Myocyte (in vitro differentiated cells): Measurements from ENCODE around the gene CPLANE1. TPM values are rescaled to one million over a fixed set of nuclear protein-coding genes. Genes with fewer than 3 reads are reported as not detected.
A peak's percentile ranks its signal among the peaks of the same experiment; 100 is the strongest.
"Not testable (repeated sequence)": the region's sequence is repeated elsewhere in the genome, so short reads cannot be mapped to it uniquely, and the experiment has no call there.

Experiments
- DNase-seq: peaks from one replicate; pipeline ENCODE4 v3.0.0-alpha.2; 2012; ENCODE audit warnings: low read depth
- total RNA-seq: library from RNA; depleted of rRNA; stranded (reverse); fragments of >200 nt; gene quantifications from 2 replicates; pipeline ENCODE4 v1.2.3, GENCODE V29; 2014

The CPLANE1 gene
- total RNA-seq, 1 donor from 2014 or later: 31.2 TPM

DNA sequence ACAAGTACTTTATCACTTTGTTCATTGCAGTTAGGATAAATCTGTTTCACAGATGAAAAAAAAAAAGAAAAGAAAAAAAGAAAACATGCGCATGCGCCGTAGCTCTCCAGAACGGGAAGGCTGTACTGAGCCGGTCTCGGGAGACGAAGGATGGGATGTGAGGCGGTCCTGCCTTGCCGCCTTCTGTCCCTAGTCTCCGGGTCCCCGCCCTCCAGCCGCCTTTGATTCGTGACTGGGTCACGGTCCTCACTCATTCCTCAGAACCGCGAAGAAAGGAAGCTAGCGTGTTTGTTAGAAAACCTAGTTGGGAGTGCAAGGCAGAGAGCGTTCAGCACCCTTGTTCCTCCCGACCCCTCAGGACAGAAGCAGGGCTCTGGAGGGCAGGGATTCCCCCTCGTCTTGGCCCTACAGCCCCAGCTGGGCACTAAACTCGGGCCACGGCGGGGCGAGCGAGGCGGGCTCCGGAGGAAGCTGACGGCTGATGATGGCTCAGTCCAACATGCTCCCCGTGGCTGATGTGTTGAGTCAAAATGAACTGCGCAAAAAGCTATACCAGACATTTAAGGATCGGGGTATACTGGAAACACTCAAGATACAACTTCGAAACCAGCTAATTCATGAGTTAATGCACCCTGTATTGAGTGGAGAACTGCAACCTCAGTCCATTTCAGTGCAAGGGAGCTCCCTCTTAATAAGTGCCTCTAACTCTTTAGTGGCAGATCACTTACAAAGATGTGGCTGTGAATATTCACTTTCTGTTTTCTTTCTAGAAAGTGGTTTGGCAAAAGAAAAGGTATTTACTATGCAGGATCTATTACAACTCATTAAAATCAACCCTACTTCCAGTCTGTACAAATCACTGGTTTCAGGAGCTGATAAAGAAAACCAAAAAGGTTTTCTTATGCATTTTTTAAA lies 40.0 kb downstream of the CPLANE1 start:
- peak; percentile 64 for DNase-seq

DNA sequence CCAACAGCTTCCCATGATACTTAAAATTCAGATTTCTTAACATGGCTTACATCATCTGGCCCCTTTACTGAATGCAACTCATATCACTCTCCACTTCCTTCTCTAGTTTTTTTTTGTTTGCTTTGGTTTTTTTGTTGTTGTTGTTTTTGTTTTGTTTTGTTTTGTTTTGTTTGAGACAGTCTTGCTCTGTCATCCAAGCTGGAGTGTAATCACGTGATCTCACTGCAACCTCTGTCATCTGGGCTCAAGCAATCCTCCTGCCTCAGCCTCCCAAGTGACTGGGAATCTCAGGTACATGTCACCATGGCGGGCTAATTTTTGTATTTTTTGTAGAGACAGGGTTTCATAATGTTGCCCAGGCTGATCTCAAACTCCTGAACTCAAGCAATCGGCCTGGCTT lies 41.4 kb downstream of the CPLANE1 start:
- DNase-seq: no peak

DNA sequence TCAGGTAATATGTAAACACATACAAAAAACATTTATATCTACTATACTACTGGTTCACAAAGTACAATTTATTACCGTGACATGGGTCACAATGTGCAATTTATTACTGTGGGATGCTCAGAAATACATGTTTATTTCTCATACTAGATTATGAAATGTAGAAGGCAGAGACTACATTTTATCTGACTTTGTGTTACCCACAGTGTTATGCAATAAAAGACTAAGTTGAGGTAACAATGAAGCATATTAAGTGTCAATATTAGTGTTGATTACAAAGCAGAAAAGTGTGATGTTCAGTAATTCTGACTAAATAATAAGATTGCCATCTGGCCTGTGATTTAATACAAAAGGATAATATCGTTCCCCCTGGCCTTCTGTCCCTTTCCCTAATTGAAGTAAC lies 42.4 kb downstream of the CPLANE1 start:
- no peak for DNase-seq

DNA sequence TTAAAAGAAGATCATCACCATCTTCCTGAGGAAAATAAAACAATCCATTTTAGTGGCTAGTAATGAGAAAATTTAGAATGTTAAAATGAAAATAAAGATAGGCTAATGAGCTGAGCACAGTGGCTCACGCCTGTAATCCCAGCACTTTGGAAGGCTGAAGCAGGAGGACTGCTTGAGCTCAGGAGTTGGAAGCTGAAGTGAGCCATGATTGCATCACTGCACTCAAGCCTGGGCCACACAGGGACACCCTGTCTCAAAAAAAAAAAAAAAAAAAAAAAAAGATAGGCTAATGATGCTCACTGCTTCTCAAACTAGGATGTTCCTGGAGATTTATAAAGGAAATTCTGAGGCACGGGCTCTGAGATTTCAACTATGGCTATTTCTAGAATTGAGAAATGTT lies 50.3 kb downstream of the CPLANE1 start:
- DNase-seq: no peak

DNA sequence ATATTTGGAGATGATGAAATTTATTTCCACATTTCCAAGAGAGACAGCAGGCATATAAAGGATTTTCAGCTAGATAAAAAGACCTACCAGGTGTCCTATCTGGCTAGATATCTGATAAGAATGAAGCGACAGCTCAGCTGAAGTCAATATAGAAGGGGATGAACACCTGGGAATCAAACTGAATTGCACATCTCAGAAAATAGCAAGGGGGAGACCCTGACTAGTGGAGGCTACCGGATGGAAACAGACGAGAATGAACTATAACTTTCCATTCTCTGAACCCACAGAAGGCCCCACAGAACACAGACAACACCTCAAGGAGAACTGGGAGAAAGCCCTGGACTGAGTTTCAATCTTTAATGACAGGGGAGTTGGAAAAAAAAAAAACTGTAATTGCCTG lies 51.1 kb downstream of the CPLANE1 start:
- no peak for DNase-seq

DNA sequence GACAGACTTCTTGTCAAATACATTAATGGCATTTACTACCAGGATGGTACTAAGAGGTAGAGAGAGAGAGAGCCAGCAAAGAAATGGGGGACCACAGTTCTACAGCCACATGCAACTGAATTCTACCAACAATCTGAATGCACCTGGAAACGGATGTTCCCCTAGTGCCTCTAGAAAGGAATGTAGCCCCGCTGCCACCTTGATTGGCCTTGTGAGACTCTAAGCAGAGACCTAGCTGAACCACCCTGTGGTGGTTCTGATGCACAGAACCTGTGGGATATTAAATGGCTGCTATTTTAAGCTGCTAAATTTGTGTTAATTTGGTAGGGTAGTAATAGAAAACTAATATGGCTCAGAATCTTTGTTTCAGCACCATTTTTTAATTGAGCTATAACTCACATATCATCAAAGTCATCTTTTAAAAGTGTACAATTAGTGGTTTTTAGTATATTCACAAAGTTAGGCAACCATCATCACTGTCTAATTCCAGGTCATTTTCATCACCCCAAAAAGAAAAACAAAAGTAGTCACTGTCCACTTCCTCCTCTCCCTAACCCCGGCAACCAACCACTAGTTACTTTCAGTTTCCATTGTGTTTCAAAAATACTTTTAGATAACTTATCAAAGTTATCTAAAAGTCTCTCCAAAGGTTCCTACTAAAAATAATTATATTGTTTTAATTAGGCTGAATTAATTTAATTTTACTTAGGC lies 51.7 kb downstream of the CPLANE1 start:
- peak; percentile 5 for DNase-seq

DNA sequence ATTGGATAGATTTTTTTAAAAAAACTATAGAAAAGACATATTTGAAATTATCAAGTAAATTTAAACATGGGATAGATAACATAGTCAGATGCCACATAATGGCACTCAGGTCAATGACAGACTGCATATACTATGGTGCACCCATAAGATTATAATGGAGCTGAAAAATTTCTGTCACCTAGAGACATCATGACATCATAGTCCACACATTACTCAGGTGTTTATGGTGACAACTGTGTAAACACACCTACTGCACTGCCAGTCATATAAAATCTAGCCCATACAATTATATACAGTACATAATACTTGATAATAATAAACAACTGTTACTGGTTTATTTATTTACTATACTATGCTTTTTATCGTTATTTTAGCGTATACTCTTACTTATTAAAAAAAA lies 58.6 kb downstream of the CPLANE1 start:
- no peak for DNase-seq

DNA sequence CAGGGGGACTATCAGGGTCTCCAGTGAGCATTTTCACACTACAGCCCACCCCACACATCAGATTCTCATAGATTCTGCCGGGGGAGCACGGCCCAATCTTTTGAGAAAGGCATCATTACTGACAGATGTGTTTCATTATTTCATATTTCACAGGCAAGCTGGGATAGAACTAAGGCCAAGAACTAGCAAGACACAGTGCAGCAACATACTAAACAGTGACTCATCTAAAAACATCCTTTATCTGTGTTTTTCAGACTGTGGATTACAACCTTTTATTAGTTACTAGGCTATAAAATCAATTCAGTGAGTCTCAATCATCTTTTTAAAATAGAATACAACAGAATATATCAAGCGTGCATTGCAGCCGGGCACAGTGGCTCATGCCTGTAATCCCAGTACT lies 59.8 kb downstream of the CPLANE1 start:
- no peak for DNase-seq

DNA sequence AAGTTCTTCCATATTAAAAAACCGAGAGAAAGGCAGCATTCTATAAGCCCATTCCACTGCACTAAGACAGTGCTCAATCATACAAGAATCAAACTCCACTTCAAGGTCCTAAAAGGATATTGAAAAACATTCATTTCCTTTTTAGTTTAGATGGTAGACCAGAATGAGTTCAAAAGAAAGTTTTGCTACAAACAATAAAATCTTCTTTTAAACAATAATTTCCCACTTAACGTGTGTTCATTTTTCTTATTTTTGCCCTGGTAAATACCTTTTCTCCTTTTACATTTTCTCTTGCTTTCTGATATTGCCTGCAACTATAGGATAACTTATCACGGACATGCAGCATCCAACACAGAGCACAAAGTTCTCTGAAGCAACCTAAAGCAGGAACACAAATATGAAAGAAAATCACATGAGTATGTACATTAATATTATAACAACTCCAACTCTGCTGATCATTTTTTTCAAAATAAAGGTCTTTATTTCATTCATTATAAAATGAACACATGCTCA lies 61.7 kb downstream of the CPLANE1 start:
- DNase-seq: no peak

DNA sequence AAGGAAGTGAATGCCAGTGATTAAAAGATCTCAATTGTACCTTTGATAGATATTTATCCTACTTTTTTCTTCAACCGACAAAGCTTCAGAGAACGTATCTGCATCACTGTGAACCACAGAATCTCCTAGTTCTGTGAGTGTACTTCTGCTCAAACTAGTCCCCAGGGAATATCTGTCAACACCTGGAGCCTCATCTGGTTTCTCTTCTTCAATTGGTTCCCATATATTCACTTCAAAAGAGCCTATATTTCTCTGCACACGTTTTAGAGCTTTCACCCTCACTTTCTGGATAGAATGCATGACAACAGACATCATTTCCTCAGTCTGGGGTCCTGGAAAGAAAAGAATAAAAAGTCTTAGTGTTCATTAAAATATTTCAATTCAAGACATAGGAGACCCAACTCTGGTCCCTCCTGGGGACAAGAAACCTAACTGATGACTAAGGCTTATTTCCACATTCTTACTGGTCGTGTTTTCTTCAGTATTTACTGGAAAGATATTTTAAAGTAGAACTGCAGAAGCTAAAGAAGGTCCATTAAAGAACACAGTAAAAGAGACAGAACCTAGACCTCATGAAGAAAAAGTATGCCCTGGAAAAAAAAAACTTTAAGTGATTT lies 64.3 kb downstream of the CPLANE1 start:
- no peak for DNase-seq

DNA sequence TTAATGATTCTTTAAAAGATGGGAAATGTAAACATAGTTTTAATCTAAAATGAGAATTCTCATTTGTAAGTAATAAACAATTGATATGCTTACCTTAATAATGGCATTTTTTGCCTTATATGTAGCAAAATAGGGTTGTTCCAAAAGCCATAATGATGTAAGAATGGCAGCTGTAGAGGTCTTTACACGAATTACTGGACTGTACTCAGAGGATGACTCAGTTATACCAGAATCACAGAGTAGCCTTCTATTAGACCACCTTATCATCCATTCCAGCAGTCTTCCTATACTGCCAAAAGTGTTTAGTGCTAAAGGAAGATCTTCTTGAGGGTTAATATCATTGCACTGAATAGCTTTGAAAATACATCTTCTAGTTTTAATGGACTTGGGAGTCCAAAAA lies 66.5 kb downstream of the CPLANE1 start:
- DNase-seq: no peak

DNA sequence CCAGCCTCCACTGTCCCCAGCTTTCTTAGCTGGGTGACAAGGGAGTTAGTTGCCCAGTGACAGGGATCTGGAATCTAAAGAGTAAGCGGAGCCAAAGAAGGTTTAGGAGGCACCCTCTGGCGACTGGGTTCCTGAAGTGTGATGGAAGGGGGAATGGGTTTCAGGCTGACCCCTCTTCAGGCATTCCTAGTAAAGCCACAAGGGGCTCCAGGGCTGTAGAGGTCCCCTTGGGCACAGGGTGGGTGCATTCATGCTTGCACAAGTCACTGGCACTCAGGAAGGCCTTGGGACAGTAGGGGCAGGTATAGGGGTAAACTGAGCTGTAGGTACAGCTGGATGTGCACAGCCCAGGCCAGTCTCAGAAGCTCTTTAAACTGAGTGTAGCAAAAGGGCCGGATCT lies 74.2 kb downstream of the CPLANE1 start:
- no peak for DNase-seq

DNA sequence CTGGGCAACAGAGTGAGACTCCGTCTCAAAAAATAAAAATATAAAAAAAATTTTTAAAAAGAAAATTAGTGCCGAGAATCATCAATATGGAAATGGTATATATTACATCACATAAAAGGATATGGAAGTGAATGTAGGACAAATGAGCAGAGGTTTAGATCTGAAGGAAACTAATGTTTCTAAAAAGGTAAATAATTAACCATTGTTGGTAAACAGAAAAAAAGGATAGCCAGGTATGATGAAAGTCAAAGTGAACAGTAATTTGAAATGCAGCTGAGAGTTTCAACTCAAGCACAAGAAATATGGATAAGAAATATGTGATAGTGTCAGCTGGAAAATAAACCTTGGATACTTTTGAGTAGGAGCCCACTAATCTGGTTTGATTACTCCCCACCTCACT lies 76.2 kb downstream of the CPLANE1 start:
- DNase-seq: no peak

DNA sequence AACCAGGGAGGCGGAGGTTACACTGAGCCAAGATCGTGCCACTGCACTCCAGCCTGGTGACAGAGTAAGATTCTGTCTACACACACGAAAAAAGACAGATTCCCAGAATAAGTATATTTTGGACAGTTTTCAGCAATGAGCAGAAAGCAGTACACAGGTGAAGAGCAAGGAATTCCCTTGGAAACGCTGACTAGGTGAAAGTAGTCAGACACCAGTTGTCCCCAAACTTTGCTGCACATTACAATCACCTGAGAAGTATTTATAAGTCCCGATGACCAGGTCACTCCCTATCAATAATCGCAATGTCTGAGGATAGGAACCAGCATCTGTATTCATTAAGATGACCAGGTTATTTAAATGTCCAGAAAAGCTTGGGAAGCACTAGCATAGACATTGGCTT lies 78.3 kb downstream of the CPLANE1 start:
- DNase-seq: no peak

DNA sequence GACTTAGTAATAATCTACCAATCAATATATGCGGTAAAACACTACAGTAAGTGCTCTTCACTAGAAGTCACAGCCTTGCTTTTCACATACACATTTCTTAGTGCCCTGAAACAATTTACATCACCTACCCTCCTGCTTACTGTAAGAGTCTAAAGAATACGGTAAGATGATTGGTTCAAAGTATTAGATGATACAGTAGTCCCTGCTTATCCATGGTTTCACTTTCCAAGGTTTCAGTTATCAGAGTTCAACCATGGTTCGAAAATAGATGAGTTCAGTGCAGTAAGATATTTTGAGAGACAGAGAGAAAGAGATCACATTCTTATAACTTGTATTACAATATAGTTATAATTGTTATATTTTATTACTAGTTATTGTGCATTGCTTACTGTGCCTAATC lies 83.0 kb downstream of the CPLANE1 start:
- DNase-seq: no peak

DNA sequence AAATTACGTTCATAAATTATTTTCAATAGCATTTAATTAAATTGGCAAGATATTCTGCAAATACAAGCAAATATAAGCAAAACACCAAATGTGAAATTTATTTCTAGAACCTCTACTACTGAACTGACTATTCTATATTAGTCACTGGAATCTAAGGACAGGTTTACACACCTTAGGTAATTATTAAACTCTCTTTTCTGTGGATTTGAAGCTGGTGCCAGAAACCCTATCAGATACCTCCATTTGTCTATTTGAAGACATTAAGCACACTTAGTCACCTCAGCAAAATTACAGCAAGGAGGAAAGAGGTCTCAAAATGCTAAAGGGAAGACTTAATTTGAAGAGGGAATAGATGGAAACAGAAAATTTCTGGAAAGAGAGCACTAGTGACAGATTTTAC lies 83.4 kb downstream of the CPLANE1 start:
- no peak for DNase-seq

DNA sequence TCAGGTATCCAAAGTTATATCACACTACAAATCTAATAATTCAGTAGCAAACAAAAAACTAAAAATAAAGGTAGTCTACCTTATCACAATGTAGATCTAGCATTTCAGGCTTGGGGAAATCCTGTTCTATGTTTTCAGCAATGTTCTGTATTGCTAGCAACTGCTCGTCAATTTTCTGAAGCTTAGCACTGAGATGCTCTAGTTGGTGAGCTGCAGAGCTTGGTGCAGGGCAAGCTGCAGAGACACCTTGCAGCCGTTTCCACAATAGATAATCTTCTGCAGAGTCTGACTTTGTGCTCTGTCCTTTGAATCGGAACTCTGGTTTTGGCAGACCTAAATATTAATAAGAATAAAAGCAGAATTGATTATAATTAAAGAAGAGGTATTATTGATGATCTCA lies 95.5 kb downstream of the CPLANE1 start:
- no peak for DNase-seq

DNA sequence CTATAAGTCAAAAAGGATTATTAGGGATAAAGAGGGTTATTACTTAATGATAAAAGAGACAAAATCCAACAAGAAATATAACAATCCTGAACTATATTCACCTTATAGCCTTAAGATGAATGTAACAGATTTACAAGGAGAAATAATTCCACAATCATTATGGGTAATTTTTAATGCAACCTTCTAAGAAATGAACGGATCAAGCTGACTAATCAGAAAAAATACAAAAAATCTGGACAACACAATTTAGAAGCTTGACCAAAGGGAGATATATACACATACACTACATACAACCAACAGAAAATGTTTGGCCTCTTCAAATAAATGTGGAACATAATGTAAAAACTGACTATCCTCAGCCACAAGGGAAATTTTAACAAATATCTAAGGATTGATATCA lies 102.3 kb downstream of the CPLANE1 start:
- no peak for DNase-seq

DNA sequence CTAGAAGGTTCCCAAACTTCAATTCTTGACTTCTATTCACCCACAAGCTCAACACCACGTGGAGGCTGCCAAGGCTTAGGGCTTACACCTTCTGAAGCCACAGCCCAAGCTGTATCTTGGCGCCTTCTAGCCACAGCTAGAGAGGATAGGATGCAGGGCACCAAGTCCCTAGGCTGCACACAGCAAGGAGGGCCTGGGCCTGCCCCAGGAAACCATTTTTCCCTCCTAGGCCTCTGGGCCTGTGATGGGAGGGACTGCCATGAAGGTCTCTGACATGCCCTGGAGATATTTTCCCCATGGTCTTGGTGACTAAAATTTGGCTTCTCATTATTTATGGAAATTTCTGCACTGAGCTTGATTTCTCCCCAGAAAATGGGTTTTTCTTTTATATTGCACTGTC lies 112.5 kb downstream of the CPLANE1 start:
- no peak for DNase-seq

DNA sequence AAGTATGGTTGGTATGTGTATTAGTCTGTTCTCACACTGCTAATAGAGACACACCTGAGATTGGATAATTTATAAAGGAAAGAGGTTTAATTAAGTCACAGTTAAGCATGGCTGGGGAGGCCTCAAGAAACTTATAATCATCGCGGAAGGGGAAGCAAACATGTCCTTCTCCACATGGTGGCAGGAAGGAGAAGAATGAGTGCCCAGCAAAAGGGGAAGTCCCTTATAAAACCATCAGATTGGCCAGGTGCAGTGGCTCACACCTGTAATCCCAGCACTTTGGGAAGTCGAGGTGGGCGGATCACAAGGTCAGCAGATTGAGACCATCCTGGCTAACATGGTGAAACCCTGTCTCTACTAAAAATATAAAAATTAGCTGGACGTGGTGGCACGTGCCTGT lies 113.9 kb downstream of the CPLANE1 start:
- not testable (repeated sequence) for DNase-seq

DNA sequence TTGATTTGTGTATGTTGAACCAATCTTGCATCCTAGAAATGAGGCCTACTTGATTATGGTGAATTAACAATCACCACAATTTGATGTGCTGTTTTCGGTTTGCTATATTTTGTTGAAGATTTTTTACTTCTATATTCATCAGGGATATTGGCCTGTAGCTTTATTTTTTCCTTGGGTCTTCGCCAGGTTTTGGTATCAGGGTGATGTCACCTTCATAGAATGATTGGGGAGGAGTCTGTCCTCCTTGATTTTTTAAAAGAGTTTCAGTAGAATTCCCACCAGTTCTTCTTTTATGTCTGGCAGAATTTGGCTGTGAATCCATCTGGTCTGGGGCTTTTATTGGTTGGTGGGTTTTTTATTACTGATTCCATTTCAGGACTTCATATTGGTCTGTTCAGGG lies 115.2 kb downstream of the CPLANE1 start:
- DNase-seq: peak; percentile 26

DNA sequence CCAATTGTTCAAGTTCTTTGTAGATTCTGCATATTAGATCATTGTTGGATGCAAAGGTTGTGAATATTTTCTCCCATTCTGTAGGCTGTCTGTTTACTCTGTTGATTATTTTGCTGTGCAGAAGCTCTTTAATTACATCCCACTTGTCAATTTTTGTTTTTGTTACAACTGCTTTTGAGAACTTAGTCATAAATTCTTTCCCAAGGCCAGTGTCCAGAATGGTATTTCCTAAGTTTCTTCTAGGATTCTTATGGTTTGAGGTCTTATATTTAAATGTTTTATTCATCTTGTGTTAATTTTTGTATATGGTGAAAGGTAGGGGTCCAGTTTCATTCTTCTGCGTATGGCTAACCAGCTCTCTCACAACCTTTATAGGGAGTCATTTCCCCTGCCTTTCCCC lies 116.5 kb downstream of the CPLANE1 start:
- DNase-seq: no peak
